IgD-negative memory B cell (primary cell): ENCODE results near the gene MICB. TPM values are rescaled to one million over a fixed set of nuclear protein-coding genes. Genes with fewer than 3 reads are reported as not detected.
"Not testable (repeated sequence)": the region's sequence is repeated elsewhere in the genome, so short reads cannot be mapped to it uniquely, and the experiment has no call there.

Experiments used
- H3K27ac Mint-ChIP-seq, 3 donors: one replicate each; pipeline ENCODE4 v1.8.0; 2020 to 2022; ENCODE audit warnings: mild to moderate bottlenecking in 3 of 3, mixed read lengths in 3 of 3, moderate library complexity in 1 of 3
- H3K27me3 Mint-ChIP-seq: one replicate; pipeline ENCODE4 v1.8.0; 2021; ENCODE audit warnings: mixed read lengths
- H3K36me3 Mint-ChIP-seq: one replicate; pipeline ENCODE4 v1.8.0; 2020; ENCODE audit warnings: mild to moderate bottlenecking, mixed read lengths
- H3K4me1 Mint-ChIP-seq, 3 donors: one replicate each; pipeline ENCODE4 v1.8.0; 2020 to 2022; ENCODE audit warnings: mixed read lengths in 3 of 3, mild to moderate bottlenecking in 1 of 3
- H3K4me3 Mint-ChIP-seq, 4 donors: one replicate each; pipeline ENCODE4 v1.8.0; 2020 to 2022; ENCODE audit warnings: mild to moderate bottlenecking in 4 of 4, mixed read lengths in 4 of 4, moderate library complexity in 3 of 4
- H3K9me3 Mint-ChIP-seq, 3 donors: one replicate each; pipeline ENCODE4 v1.8.0; 2020 to 2021; ENCODE audit warnings: mixed read lengths in 3 of 3, mild to moderate bottlenecking in 1 of 3
- polyA plus RNA-seq: library from polyadenylated mRNA; unstranded; fragments of 300-500 nt; fragmentation: Illumina TruSeq; gene quantifications from one replicate; pipeline ENCODE4 v1.2.3, GENCODE V29; 2021

The MICB gene
- polyA plus RNA-seq, result 9.3 TPM

- Mint-ChIP-seq H3K4me3 (peak within 1 kb of the TSS; percentile 79 to 97 (median 92)), H3K27me3 (no peaks in the 10 kb centered on the region), H3K36me3 (peaks cover 1% of the 10 kb centered on the region), H3K27ac (peak within 1 kb of the TSS; percentile 71 to 96 (median 95)), H3K9me3 (no peaks in the 10 kb centered on the region), H3K4me1 (peaks cover 47 to 53% (median 49%) of the 10 kb centered on the region in 3 donors)
Observed at GRCh38 chr6:31497531-31498476, at the start of gene MICB. Gene MICB (plus strand): TSS chr6:31498145. CDS start chr6:31498194, 49 bp downstream.

GRCh38 chr6:31450751-31451150 lies 47.2 kb upstream of the MICB start:
- H3K4me3 Mint-ChIP-seq, result no peak overlapping the region
- H3K4me1 Mint-ChIP-seq, result no peaks in the 10 kb centered on the region
- peaks cover 4 to 14% (median 8%) of the 10 kb centered on the region in 3 donors for H3K9me3 Mint-ChIP-seq
- no peak overlapping the region for H3K27ac Mint-ChIP-seq
- peaks cover 10% of the 10 kb centered on the region for H3K27me3 Mint-ChIP-seq
- H3K36me3 Mint-ChIP-seq, result peaks cover 2% of the 10 kb centered on the region

- Mint-ChIP-seq H3K36me3 (no peaks in the 10 kb centered on the region), H3K27ac (no peak overlapping the region), H3K9me3 (peaks cover 4 to 15% (median 8%) of the 10 kb centered on the region in 3 donors), H3K27me3 (peaks cover 5% of the 10 kb centered on the region), H3K4me3 (no peak overlapping the region), H3K4me1 (no peaks in the 10 kb centered on the region)
Observed at GRCh38 chr6:31452859-31453258, 45.1 kb upstream of the MICB start.

GRCh38 chr6:31453259-31453658 lies 44.7 kb upstream of the MICB start:
- H3K9me3 Mint-ChIP-seq, result peaks cover 4 to 15% (median 8%) of the 10 kb centered on the region in 3 donors
- H3K27ac Mint-ChIP-seq, result no peak overlapping the region
- H3K4me3 Mint-ChIP-seq, result no peak overlapping the region
- H3K36me3 Mint-ChIP-seq, result no peaks in the 10 kb centered on the region
- peaks cover 5% of the 10 kb centered on the region for H3K27me3 Mint-ChIP-seq
- no peaks in the 10 kb centered on the region for H3K4me1 Mint-ChIP-seq

GRCh38 chr6:31459864-31460263 lies 38.1 kb upstream of the MICB start:
- peaks cover 8 to 13% (median 8%) of the 10 kb centered on the region in 3 donors for H3K4me1 Mint-ChIP-seq
- not testable (repeated sequence) for H3K4me3 Mint-ChIP-seq, H3K36me3 Mint-ChIP-seq, H3K9me3 Mint-ChIP-seq, H3K27me3 Mint-ChIP-seq, H3K27ac Mint-ChIP-seq

- peaks cover 14 to 19% (median 15%) of the 10 kb centered on the region in 3 donors for H3K4me1 Mint-ChIP-seq
- peak overlapping the region in 1 of 4 donors; percentile 100 for H3K4me3 Mint-ChIP-seq
- H3K9me3 Mint-ChIP-seq, result peaks cover 0 to 1% (median 0%) of the 10 kb centered on the region in 3 donors
- H3K36me3 Mint-ChIP-seq, result peaks cover 10% of the 10 kb centered on the region
- no peaks in the 10 kb centered on the region for H3K27me3 Mint-ChIP-seq
- H3K27ac Mint-ChIP-seq, result peak overlapping the region in 1 of 3 donors; percentile 22
Observed at GRCh38 chr6:31460361-31461025, 37.5 kb upstream of the MICB start.

- H3K9me3 Mint-ChIP-seq, result peaks cover 0 to 1% (median 0%) of the 10 kb centered on the region in 3 donors
- peaks cover 30 to 37% (median 31%) of the 10 kb centered on the region in 3 donors for H3K4me1 Mint-ChIP-seq
- H3K4me3 Mint-ChIP-seq, result peak overlapping the region; percentile 99 to 100 (median 100)
- peak overlapping the region; percentile 98 to 100 (median 99) for H3K27ac Mint-ChIP-seq
- no peaks in the 10 kb centered on the region for H3K27me3 Mint-ChIP-seq
- peaks cover 10% of the 10 kb centered on the region for H3K36me3 Mint-ChIP-seq
Observed at GRCh38 chr6:31462026-31462963, 35.6 kb upstream of the MICB start.

GRCh38 chr6:31462964-31463870 lies 34.7 kb upstream of the MICB start:
- H3K4me1 Mint-ChIP-seq, result peaks cover 37 to 46% (median 39%) of the 10 kb centered on the region in 3 donors
- peak overlapping the region; percentile 98 to 100 (median 99) for H3K27ac Mint-ChIP-seq
- H3K36me3 Mint-ChIP-seq, result peaks cover 10% of the 10 kb centered on the region
- H3K4me3 Mint-ChIP-seq, result peak overlapping the region; percentile 99 to 100 (median 100)
- H3K27me3 Mint-ChIP-seq, result no peaks in the 10 kb centered on the region
- H3K9me3 Mint-ChIP-seq, result no peaks in the 10 kb centered on the region

GRCh38 chr6:31464252-31465184 lies 33.4 kb upstream of the MICB start:
- H3K4me3 Mint-ChIP-seq, result peak overlapping the region; percentile 99 to 100 (median 100)
- no peaks in the 10 kb centered on the region for H3K27me3 Mint-ChIP-seq
- H3K4me1 Mint-ChIP-seq, result peaks cover 44 to 57% (median 49%) of the 10 kb centered on the region in 3 donors
- H3K9me3 Mint-ChIP-seq, result no peaks in the 10 kb centered on the region
- peak overlapping the region; percentile 98 to 100 (median 99) for H3K27ac Mint-ChIP-seq
- peaks cover 14% of the 10 kb centered on the region for H3K36me3 Mint-ChIP-seq

GRCh38 chr6:31465185-31465536 lies 32.8 kb upstream of the MICB start:
- Mint-ChIP-seq H3K4me3 (peak overlapping the region; percentile 99 to 100 (median 100)), H3K36me3 (peaks cover 17% of the 10 kb centered on the region), H3K27ac (peak overlapping the region; percentile 31 to 99 (median 78)), H3K9me3 (no peaks in the 10 kb centered on the region), H3K4me1 (peaks cover 47 to 63% (median 55%) of the 10 kb centered on the region in 3 donors), H3K27me3 (no peaks in the 10 kb centered on the region)

GRCh38 chr6:31465718-31466117 lies 32.2 kb upstream of the MICB start:
- H3K9me3 Mint-ChIP-seq, result no peaks in the 10 kb centered on the region
- peak overlapping the region; percentile 99 to 100 (median 100) for H3K4me3 Mint-ChIP-seq
- H3K4me1 Mint-ChIP-seq, result peaks cover 52 to 68% (median 59%) of the 10 kb centered on the region in 3 donors
- H3K27me3 Mint-ChIP-seq, result no peaks in the 10 kb centered on the region
- peak overlapping the region; percentile 31 to 99 (median 78) for H3K27ac Mint-ChIP-seq
- H3K36me3 Mint-ChIP-seq, result peaks cover 17% of the 10 kb centered on the region

GRCh38 chr6:31466466-31466865 lies 31.5 kb upstream of the MICB start:
- Mint-ChIP-seq H3K9me3 (no peaks in the 10 kb centered on the region), H3K4me3 (peak overlapping the region; percentile 99 to 100 (median 100)), H3K36me3 (peaks cover 17% of the 10 kb centered on the region), H3K27ac (peak overlapping the region; percentile 78 to 99 (median 82)), H3K4me1 (peaks cover 60 to 76% (median 65%) of the 10 kb centered on the region in 3 donors), H3K27me3 (no peaks in the 10 kb centered on the region)
